ENCODE data around the gene ARPC1A. TPM values are rescaled to one million over a fixed set of nuclear protein-coding genes. Genes with fewer than 3 reads are reported as not detected.

Gene ARPC1A
- total and polyA plus RNA-seq, 2 experiments from 2014 or later = 209 to 294 TPM

DNA sequence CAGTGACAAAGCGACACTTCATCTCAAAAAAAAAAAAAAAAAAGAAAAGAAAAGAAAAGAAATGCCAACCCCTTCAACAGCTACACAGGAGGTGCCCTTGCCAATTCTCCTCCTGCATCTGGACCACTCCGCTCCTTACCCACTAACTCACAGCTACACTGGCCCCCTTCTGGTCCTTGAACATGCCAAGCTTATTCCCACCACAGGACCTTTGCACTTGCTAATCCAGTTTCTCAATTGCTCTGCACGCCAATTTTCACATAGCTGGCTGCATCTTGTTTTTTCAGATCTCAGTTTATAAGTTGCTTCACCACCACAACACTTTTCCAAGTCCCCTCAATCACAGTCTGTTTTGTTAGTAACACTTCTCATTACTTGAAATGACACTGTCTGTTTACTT lies 77.2 kb downstream of the ARPC1A start:
- in situ Hi-C loops (cut with MboI) = no loop called here
- H4K20me1 ChIP-seq (ENCODE audit: insufficient read depth) = 0 out of 2 replicates have a peak, but pooled peaks cover 9% of the 10 kb centered on the region
- H2AFZ ChIP-seq = no peak overlapping the region
- 83 to 87% methylated on average over 2 to 3 of the region's 3 CpGs for WGBS, 2 experiments (ENCODE audit: low coverage in 1 of 2, low lambda C conversion rate in 2 of 2, missing lambda C conversion rate in 2 of 2)
- no peak overlapping the region for H3K4me2 ChIP-seq (ENCODE audit: unreplicated experiment)
- H3F3A ChIP-seq (ENCODE audit: insufficient read depth) = peaks cover 24% of the 10 kb centered on the region; the same call in 1 of the 2 replicates
- H3K27me3 ChIP-seq (replicated peaks; ENCODE audit: insufficient read depth) = no peaks in the 10 kb centered on the region
- no peaks in the 10 kb centered on the region for H3K9me3 ChIP-seq (ENCODE audit: low read depth)
- H3K36me3 ChIP-seq (ENCODE audit: low read depth) = peaks cover 41% of the 10 kb centered on the region
- H3K4me1 ChIP-seq (ENCODE audit: insufficient read depth) = peaks cover 19% of the 10 kb centered on the region
- DNase-seq = no peak
- H3K9ac ChIP-seq = no peak overlapping the region
- H3K9me2 ChIP-seq (ENCODE audit: insufficient read depth) = no peaks in the 10 kb centered on the region
- no peak for TF ChIP-seq EZH2 (IDR thresholded peaks at IDR 0.05; ENCODE audit: insufficient read depth, poor library complexity, severe bottlenecking)
- TF ChIP-seq EZH2phosphoT487 (IDR thresholded peaks at IDR 0.05; ENCODE audit: insufficient read depth, low read depth) = no peak
- no peak overlapping the region for H3K4me3 ChIP-seq
- peaks cover 73% of the 10 kb centered on the region for H3K79me2 ChIP-seq (ENCODE audit: insufficient read depth)
- H3K27ac ChIP-seq = no peak overlapping the region

DNA sequence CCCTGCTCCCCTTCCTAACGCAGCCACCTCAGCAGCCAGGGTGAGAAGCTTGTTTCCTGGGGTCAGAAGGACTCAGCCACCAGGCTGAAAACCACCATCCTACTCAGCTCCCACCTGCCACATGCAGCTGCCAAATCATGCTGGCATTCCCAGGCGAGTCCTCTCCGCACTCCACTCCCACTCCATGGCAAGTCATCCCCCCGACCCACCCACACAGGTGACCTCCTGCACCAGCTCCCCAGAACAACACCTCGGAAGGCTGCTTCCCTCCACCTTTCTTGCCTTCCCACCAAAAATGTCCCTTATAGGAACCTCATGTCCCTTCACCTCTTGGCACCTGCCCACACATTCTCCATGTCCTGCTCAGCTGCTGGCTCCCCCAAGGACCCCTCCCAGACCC lies 78.1 kb downstream of the ARPC1A start:
- no peaks in the 10 kb centered on the region for H3K9me2 ChIP-seq (ENCODE audit: insufficient read depth)
- H3K79me2 ChIP-seq (ENCODE audit: insufficient read depth) = peaks cover 78% of the 10 kb centered on the region
- H3K4me2 ChIP-seq (ENCODE audit: unreplicated experiment) = no peak overlapping the region
- no peaks in the 10 kb centered on the region for H3K9me3 ChIP-seq (ENCODE audit: low read depth)
- H3K4me3 ChIP-seq = no peak overlapping the region
- no peak overlapping the region for H2AFZ ChIP-seq
- no peak for DNase-seq
- in situ Hi-C loops (cut with MboI) = no loop called here
- no peaks in the 10 kb centered on the region for H3K27me3 ChIP-seq (replicated peaks; ENCODE audit: insufficient read depth)
- H3K9ac ChIP-seq = no peak overlapping the region; the same call in 1 of the 2 replicates
- H3K4me1 ChIP-seq (ENCODE audit: insufficient read depth) = peaks cover 19% of the 10 kb centered on the region
- H3K36me3 ChIP-seq (ENCODE audit: low read depth) = peaks cover 32% of the 10 kb centered on the region
- TF ChIP-seq EZH2 (IDR thresholded peaks at IDR 0.05; ENCODE audit: insufficient read depth, poor library complexity, severe bottlenecking) (no peak), EZH2phosphoT487 (IDR thresholded peaks at IDR 0.05; ENCODE audit: insufficient read depth, low read depth) (no peak)
- H4K20me1 ChIP-seq (ENCODE audit: insufficient read depth) = 0 out of 2 replicates have a peak, but pooled peaks cover 9% of the 10 kb centered on the region
- WGBS, 2 experiments (ENCODE audit: low coverage in 1 of 2, low lambda C conversion rate in 2 of 2, missing lambda C conversion rate in 2 of 2) = 94 to 99% methylated on average over 5 of the region's 5 CpGs
- H3K27ac ChIP-seq = no peak overlapping the region
- peaks cover 15% of the 10 kb centered on the region; the same call in 1 of the 2 replicates for H3F3A ChIP-seq (ENCODE audit: insufficient read depth)

DNA sequence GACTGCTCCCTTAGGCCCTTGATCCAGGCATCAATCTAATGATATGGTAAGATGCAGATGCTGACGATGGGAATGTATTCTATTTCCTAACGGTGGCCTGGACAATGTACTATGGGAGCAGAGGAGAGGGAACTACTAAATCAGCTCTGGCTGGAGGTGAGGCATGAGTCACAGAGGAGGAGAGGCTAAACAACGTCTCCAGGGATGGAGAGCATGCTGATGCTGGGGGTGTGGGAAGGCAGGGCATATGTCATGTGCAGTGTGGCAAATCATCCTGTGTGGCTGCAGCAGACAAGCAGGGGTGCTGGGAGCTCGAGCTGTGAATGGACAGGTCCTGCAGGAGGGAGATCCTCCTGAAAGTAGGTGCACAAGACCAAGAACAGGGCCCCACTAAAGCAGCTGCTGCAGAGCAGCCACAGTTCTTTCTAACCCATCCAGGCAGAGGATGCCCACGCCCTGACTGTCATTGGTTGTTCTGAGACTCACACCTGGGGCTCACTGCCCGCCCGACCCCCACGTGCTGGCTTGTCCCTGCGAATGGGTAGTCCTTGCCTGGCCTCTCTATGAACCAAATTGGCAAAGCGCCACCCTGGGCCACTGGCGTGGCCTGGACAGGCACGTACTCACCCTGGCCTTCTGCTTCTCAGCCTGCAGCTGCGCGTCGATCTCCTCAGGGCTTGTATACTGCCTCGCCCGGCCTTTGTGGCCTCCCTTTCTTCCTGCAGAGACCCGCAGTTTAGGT lies 78.7 kb downstream of the ARPC1A start:
- H3K27me3 ChIP-seq (replicated peaks; ENCODE audit: insufficient read depth) = no peaks in the 10 kb centered on the region
- no peaks in the 10 kb centered on the region for H3K9me3 ChIP-seq (ENCODE audit: low read depth)
- in situ Hi-C loops (cut with MboI) = no loop called here
- H2AFZ ChIP-seq = no peak overlapping the region
- peaks cover 13% of the 10 kb centered on the region for H3F3A ChIP-seq (ENCODE audit: insufficient read depth)
- peaks cover 32% of the 10 kb centered on the region for H3K36me3 ChIP-seq (ENCODE audit: low read depth)
- 73 to 74% methylated on average over 17 to 18 of the region's 18 CpGs for WGBS, 2 experiments (ENCODE audit: low coverage in 1 of 2, low lambda C conversion rate in 2 of 2, missing lambda C conversion rate in 2 of 2)
- H3K9me2 ChIP-seq (ENCODE audit: insufficient read depth) = no peaks in the 10 kb centered on the region
- no peak overlapping the region for H3K27ac ChIP-seq
- H4K20me1 ChIP-seq (ENCODE audit: insufficient read depth) = 0 out of 2 replicates have a peak, but pooled peaks cover 9% of the 10 kb centered on the region
- no peak for TF ChIP-seq EZH2 (IDR thresholded peaks at IDR 0.05; ENCODE audit: insufficient read depth, poor library complexity, severe bottlenecking)
- TF ChIP-seq EZH2phosphoT487 (IDR thresholded peaks at IDR 0.05; ENCODE audit: insufficient read depth, low read depth) = no peak
- H3K9ac ChIP-seq = no peak overlapping the region; the same call in 1 of the 2 replicates
- DNase-seq = peak; percentile 77
- no peak overlapping the region for H3K4me3 ChIP-seq
- no peak overlapping the region for H3K4me2 ChIP-seq (ENCODE audit: unreplicated experiment)
- H3K79me2 ChIP-seq (ENCODE audit: insufficient read depth) = peaks cover 84% of the 10 kb centered on the region
- H3K4me1 ChIP-seq (ENCODE audit: insufficient read depth) = peaks cover 19% of the 10 kb centered on the region

DNA sequence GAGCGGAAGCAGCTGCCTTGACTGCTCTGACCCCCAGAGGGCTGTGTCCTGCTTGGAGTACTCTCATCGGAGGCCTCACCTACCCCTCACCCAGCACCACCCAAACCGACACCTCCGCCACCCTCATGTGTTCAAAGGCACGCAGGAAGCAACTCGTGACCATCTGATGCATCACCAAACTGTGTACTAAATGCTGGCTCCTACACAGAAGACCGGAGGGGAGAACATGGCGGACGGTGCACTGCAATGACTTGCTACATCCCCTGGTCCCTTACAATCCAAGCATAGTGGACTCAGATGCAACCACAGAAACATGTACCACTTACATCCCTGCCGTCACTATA lies 79.3 kb downstream of the ARPC1A start:
- Histone ChIP-seq H3K79me2 (ENCODE audit: insufficient read depth) (peaks cover 89% of the 10 kb centered on the region), H3K4me2 (ENCODE audit: unreplicated experiment) (no peak overlapping the region), H3F3A (ENCODE audit: insufficient read depth) (peaks cover 16% of the 10 kb centered on the region), H3K36me3 (ENCODE audit: low read depth) (peaks cover 31% of the 10 kb centered on the region), H3K4me3 (no peak overlapping the region), H3K27ac (no peak overlapping the region), H3K4me1 (ENCODE audit: insufficient read depth) (peaks cover 20% of the 10 kb centered on the region), H3K9ac (no peak overlapping the region), H3K27me3 (replicated peaks; ENCODE audit: insufficient read depth) (no peaks in the 10 kb centered on the region), H4K20me1 (ENCODE audit: insufficient read depth) (0 out of 2 replicates have a peak, but pooled peaks cover 9% of the 10 kb centered on the region), H2AFZ (no peak overlapping the region), H3K9me3 (ENCODE audit: low read depth) (no peaks in the 10 kb centered on the region), H3K9me2 (ENCODE audit: insufficient read depth) (no peaks in the 10 kb centered on the region)
- WGBS, 2 experiments (ENCODE audit: low coverage in 1 of 2, low lambda C conversion rate in 2 of 2, missing lambda C conversion rate in 2 of 2) = 90% methylated on average over 10 of the region's 10 CpGs
- in situ Hi-C loops (cut with MboI) = no loop called here
- no peak for DNase-seq
- TF ChIP-seq EZH2 (IDR thresholded peaks at IDR 0.05; ENCODE audit: insufficient read depth, poor library complexity, severe bottlenecking) (no peak), EZH2phosphoT487 (IDR thresholded peaks at IDR 0.05; ENCODE audit: insufficient read depth, low read depth) (no peak)
